Right renal pelvis (tissue), 4 donors: Measurements from ENCODE around the gene MYDGF. TPM values are rescaled to one million over a fixed set of nuclear protein-coding genes. Genes with fewer than 3 reads are reported as not detected.

Experiments
- DNase-seq, 4 donors: peaks; one replicate each; pipeline ENCODE4 v3.0.0-alpha.2; 2013; ENCODE audit warnings: low read depth in 4 of 4, low spot score in 3 of 4, missing footprints in 1 of 4
- polyA plus RNA-seq, 4 donors: library from polyadenylated mRNA; unstranded; fragments of 120-200 nt; gene quantifications; one replicate each; pipeline ENCODE4 v1.2.1, GENCODE V29; 2013; ENCODE audit not compliant: insufficient read length in 4 of 4

MYDGF gene
- polyA plus RNA-seq, 4 donors: 61.8 to 99.4 (median 69.1) TPM

DNA sequence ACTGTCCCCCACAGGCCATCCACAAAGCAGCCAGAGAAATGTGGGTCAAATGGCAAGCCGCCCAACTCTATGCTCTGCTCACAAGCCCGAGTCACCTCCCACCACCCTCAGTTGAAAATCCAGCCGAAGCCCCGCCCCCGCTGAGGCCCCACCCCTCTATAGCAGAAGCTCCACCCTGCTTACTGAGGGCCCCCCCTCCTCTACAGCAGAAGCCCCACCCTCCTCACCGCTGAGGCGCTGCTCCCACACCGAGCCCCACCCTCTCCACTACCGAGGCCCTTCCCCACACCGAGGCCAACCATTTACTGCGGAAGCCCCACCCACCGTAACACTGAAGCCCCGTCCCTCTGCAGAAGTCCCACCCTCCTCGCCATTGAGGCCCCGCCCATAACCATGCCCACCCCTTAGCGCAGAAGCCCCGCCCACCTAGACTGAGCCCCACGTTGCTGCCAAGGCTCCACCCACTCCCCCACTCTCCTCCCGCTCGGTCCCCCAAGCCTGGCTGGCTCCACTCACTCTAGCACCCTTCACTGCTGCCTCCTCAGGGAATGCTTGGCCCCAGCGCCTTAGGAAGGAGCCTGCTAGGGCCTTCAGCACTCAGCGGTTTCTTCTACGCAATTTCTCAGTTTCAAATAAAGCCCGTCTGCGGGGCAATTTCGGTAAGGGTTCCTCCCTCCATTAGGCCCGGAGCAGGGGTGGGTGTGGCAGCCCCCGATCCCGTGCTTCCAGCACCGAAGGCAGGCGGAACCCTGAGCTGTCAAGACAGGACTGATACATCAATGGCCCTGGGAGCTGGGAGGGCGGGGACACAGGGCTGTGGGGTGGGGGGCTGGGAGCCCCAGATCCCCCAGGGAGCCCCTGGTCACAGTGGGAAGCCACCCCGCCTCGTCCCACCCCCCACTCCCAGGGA is 9.0 kb upstream of the MYDGF start:
- DNase-seq: no peak

DNA sequence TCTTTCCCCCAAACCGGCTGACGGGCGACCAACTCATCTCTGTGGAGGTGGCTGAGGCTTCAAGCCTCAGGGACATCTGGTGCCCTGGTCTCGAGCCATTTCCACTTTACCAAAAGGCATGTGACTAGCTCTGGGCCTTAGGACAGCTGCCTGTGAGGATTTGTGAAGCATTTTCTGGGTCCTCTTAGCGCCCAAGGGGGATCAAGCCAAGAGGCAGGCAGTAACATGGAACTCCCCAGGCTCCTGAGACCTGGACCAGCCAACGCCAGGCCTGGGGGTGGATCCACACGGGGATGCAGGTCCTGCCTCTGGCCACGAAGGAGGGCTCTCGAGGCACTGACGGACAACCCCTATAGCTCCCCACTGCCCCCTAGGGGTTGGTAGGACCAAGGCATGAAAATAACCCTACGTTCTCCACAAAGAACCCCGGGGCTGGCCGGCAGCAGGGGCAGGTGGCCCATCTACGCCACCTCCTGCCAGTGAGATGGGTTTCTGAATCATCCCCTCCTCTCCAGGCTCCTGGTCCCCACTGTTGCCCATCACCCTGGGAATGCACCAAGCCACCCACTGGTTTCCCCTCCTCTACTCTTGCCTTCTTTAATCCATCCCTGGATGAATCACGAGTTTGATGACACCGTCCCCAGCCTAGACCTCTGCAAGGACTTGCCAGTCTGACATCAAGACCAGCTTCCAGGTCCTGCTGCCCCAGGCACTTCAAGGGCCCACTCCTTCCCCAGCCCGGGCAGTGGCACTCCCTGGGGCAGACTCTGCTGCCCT is 7.0 kb upstream of the MYDGF start:
- no peak for DNase-seq

DNA sequence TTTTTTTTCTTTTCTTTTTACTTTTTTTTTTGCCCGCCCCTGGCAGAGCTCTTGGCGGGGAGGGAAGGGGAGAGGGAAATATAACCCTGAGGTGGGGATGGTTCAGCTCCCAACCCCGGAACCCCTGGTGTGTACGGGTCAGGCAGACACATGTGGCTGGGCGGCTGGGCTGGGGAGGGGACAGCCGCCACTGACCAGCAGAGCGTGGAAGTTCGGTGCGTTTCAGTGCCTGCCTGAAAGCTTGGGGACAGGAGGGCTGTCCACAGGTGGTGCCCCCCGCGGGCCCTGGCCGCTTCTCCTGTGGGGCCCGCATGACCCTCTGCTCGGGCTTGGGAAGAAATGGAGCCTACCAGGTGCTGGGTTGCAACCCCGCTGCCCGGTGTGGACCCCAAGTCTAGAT is 5.2 kb upstream of the MYDGF start:
- DNase-seq: no peak

DNA sequence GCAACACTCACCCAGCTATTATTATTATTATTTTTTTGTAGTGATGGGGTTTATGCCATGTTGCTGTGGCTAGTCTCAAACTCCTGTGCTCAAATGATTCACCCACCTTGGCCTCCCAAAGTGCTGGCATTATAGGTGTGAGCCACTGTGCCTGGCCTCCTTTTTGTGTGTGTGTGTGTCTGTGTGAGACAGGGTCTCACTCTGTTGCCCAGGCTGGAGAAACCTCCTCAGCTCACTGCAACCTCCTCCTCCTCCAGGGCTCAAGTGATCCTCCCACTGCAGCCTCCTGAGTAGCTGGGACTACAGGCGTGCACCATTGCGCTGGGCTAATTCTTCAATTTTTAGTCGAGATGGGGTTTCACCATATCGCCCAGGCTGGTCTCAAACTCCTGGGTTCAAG is 3.6 kb upstream of the MYDGF start:
- no peak for DNase-seq

- DNase-seq: no peak
Observed at GRCh38 chr19:4673216-4673615, 3.1 kb upstream of the MYDGF start.

DNA sequence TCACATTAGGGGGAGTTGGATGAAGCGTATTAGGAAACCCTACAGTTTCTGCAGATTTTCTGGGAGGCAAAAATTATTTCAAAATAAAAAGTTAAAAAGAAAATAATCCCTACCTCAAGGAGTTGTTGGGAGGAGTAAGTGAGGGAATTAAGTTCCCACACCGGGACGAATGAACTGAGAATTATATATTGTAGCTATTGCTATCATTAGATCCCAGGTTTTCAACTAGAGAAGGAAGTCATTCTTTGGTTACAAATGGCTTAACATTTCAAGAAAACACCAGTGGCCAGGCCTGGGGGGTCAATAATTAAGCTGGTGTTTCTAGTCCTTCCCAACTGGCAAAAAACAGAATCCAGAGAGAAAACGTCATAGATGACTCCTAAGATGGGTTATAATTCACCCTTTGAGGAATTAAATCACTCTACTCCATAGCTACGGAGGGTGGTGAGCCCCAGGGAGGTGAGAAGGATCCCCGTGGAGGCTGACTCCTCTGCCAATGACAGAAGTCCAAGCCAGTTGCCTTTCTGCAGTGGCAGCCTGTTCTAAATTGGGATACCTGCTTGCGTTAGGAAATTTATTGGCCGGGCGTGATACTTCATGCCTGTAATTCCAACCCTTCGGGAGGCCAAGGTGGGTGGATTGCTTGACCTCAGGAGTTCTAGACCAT is 1.2 kb upstream of the MYDGF start:
- DNase-seq: no peak

DNA sequence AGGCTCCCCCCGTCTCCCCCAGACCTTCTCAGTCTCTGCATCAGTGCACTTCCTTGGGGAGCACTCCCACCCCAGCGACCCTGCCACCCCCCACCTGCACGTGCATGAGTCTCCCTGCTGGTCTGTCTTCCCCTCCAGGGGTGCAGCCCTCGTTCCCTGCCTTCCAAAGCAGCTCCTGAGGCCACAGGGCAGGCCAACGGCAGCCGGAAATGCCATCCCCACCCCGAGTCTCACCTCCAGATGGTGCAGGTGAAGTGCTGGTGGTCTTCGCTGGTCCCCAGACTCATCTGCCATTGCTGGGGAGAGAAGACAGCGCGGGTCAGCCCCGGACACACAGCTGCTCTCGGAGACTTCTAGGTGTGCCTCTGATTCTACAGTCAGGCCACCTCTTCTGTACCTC is 5.5 kb downstream of the MYDGF start:
- no peak for DNase-seq

GRCh38 chr19:4662812-4663211 is 7.3 kb downstream of the MYDGF start:
- DNase-seq: no peak

DNA sequence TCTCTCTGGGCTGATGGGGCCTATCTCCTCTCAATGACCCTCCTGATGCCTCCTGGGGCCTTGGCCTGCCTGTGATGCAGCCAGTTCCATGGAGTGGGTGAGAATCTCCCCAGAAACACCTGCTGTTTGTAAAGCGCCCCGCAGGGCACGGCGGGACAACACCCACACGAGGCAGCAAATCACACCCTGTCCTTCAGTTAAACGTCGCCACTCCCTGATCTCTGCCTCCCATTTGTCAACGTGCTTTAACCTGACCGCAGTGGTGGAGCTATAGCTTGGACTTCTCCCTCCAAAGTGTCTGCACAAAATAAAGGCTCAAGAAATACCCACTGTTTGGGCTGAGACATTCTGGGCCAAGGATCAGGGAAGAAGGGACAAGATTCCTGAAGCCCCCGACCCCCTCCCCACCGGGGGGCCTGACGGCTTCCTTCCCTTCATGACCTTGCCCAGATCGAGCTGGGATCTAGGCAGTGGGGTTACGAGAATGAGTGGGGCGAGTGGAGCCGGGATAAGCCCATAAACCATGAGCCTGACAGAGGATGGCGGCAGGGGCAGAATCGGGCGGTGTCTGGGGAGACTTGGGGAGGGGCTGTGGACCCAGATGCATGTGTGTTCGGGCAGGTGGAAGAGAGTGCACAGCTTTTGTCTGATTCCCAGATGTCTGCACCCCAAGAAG is 8.0 kb downstream of the MYDGF start:
- no peak for DNase-seq

DNA sequence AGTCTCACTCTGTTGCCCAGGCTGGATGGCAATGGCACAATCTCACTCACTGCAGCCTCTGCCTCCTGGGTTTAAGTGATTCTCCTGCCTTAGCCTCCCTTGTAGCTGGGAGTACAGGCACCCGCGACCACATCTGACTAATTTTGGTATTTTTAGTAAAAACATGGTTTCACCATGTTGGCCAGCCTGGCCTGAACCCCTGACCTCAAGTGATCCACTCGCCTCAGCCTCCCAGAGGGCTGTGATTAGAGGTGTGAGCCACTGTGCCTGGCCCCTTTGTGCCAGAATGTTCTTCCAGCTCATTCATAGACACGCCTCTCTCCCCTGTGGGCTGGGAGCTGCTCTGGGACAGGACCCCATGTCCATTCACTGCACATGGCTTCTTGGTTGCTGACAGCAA is 9.1 kb downstream of the MYDGF start:
- DNase-seq: no peak

DNA sequence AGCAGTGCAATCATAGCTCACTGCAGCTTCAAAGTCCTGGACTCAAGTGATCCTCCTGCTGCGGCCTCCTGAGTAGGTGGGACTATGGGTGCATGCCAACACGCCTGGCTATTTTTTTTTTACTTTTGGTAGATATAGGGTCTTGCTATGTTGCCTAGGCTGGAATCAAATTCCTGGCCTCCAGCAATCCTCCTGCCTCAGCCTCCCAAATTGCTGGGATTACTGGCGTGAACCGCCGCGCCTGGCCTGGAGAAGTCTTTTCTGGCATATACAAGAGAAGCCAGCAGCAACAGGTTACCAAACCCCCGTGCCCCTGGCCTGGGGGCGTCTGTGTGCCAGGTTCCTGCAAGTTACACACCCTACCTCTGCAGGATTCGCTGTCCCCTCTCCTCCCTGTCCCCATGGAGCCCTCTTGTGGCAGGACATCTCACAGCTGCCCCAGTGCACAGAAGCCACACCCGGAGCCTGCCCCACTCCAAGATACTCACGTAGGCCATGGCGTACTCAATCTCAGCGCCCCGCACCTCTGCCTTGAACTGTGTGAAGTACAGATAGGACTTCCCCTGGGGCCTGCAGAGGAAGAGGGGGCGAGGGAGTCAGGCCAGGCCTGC is 9.9 kb downstream of the MYDGF start:
- DNase-seq: no peak

DNA sequence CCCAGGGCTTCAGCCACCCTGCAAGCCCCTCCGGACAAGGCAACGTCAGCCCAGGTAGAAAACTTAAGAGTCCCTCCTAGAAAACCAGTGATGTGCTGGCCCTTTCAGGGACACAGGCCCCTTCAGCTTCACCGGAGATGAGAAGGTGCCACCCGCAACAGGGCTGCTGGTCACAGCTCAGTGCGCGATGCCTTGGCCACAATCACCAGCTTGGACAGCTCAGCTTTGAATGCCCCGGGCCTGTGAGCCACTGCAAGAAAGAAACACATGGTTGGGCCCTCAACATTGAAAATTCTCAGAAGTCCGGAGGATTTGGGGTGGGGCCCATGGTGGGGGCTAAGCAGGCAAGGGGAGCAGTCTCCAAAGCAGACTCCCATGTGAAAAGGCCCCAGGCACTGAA is 12.3 kb downstream of the MYDGF start:
- DNase-seq: no peak

DNA sequence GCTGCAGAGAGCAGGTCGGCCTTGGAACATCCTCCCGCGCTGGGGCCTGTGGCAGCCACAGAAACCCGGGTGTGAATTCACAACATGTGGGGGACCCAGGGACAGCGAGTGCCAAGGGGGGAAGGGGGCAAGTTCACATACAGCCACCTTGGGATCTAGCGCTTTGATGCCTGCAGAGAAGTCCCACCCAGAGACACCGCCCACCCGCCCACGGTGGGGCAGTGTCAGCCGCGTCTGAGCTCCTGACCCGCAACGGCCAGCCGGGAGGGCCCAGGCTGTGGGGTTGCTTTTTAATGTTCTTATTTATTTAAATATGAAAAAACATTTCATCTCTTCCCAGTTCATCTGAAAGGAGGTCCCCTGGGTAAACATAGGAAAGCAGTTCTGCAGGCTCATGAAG is 12.9 kb downstream of the MYDGF start:
- no peak for DNase-seq

DNA sequence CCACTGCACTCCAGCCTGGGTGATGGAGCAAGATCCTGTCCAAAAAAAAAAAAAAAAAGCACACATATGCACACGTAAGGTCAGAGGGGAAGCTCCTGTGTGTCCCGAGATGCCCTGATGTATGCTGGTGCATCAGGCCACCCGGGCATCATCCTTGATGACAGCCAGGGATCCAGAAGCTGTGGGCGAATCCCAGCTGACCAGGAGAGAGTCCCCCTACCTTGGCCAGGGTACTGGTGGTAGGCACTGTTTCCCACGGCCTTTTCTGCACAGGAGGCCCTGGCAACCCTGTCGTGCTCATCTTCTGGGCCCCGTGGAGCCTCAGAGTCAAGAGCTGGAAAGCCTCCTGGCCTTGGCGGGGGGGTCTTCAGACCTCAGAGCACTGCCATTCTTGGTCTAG is 14.0 kb downstream of the MYDGF start:
- DNase-seq: no peak

DNA sequence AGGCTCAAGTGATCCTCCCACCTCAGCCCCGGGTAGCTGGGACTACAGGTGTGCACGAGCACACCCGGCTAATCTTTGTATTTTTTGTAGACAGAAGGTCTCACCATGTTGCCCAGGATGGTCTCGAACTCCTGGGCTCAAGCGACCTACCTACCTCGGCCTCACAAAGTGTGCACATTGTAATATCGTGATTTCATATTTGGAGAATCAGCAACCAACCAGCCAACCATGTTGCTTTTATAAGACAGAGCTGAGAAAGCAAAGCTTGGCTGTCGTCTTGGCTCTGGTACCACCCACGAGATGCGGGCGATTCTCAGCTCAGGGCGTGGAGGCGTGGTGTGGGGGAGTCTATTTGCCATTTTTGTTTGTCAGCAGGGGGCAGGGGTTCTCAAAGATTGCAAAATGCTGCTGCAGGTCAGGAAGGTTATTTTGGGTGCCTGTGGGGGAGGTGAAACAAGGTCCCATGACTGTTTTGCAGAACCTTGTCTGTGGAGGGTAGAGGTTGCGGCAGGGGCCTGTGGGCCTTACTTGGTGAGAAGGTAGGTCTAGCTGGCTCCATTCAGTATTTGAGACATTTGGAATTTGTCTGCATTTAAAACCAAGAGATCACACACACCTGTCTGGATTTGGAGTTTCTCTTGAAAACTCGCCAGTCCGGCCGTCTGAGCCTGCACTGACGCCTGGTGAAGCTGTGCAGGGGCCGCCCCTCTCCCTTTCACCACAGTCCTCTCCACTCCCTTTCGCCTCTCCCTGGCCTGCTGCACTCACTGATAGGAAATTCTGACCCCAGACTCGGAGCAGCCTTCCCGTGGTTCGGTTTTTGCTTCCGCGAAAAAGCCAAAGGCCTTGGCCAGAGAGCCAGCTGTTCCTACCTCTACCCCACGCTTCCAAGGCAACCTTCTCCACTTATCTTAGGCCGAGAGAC is 15.4 kb downstream of the MYDGF start:
- DNase-seq: no peak

DNA sequence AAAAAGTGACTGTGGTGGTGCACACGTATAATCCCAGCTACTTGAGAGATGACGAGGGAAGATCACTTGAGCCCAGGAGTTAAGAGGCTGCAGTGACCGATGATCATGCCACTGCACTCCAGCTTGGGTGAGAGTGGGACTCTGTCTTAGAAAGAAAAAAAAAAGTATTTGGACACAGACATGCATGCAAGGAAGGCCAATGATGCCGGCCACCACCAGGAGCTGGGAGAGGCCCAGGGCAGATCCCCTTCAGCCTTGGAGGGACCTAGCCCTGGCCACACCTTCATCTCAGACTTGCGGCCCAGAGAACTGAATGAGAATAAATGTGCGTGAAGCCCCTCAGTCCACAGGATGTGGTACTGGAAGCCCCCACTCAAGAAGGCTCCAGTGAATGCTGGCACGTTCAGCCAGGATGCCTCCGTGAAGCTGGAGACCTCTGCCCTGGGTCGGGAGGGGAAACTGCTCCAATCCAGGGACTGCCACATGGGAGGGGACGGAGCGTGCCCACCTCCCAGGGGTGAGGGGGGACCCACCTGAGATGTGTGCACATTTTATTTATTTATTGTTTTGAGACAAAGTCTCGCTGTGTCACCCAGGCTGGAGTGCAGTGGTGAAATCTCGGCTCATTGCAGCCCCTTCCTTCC is 16.2 kb downstream of the MYDGF start:
- no peak for DNase-seq

DNA sequence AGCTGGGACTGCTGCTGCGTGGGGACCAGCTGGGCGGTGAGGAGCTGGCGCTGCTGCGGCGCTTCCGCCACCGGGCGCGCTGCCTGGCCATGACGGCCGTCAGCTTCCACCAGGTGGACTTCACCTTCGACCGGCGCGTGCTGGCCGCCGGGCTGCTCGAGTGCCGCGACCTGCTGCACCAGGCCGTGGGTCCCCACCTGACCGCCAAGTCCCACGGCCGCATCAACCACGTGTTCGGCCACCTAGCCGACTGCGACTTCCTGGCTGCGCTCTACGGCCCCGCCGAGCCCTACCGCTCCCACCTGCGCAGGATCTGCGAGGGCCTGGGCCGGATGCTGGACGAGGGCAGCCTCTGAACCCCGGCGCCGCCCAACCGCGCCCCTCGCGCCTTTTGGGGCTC is 18.1 kb downstream of the MYDGF start:
- DNase-seq: no peak

- no peak for DNase-seq
Observed at GRCh38 chr19:4650159-4650558, 20.0 kb downstream of the MYDGF start.
